Endodermal cell (in vitro differentiated cells): Measurements from ENCODE around the gene MIER2. TPM values are rescaled to one million over a fixed set of nuclear protein-coding genes. Genes with fewer than 3 reads are reported as not detected.

Experiments used
- DNase-seq: peaks from one replicate; pipeline ENCODE4 v3.0.0-alpha.2; 2017
- H3K27ac ChIP-seq: 2 replicates; pipeline ENCODE4 v1.5.1; 2013; ENCODE audit warnings: mild to moderate bottlenecking, low read depth, low read length, moderate library complexity
- H3K27me3 ChIP-seq: 2 replicates; pipeline ENCODE4 v1.6.1; 2013; ENCODE audit warnings: mild to moderate bottlenecking, low read length, moderate library complexity; ENCODE audit not compliant: insufficient read depth, control insufficient read depth, poor library complexity, severe bottlenecking
- H3K36me3 ChIP-seq: 2 replicates; pipeline ENCODE4 v1.7.0; 2013; ENCODE audit warnings: mild to moderate bottlenecking, low read length, moderate library complexity; ENCODE audit not compliant: control insufficient read depth, insufficient read depth
- H3K4me1 ChIP-seq: one replicate; pipeline ENCODE4 v1.7.0; 2013; ENCODE audit warnings: low read length; ENCODE audit not compliant: control insufficient read depth, insufficient read depth
- H3K4me3 ChIP-seq: 2 replicates; pipeline ENCODE4 v1.5.1; 2013; ENCODE audit warnings: mild to moderate bottlenecking, low read length, moderate library complexity
- H3K9ac ChIP-seq: 2 replicates; pipeline ENCODE4 v1.6.1; 2013; ENCODE audit warnings: mild to moderate bottlenecking, low read length, moderate library complexity; ENCODE audit not compliant: poor library complexity, severe bottlenecking; ENCODE audit errors: extremely low read depth
- H3K9me3 ChIP-seq: 2 replicates; pipeline ENCODE4 v1.6.1; 2013; ENCODE audit warnings: mild to moderate bottlenecking, low read length, moderate library complexity; ENCODE audit not compliant: control insufficient read depth
- H3K27ac Mint-ChIP-seq: 2 replicates; pipeline ENCODE4 v1.8.0; 2020; ENCODE audit warnings: mixed read lengths
- H3K27me3 Mint-ChIP-seq: 2 replicates; pipeline ENCODE4 v1.8.0; 2021; ENCODE audit warnings: mild to moderate bottlenecking, mixed read lengths; ENCODE audit not compliant: insufficient read depth
- H3K36me3 Mint-ChIP-seq: 2 replicates; pipeline ENCODE4 v1.8.0; 2020; ENCODE audit warnings: low read depth, mixed read lengths
- H3K4me1 Mint-ChIP-seq: 2 replicates; pipeline ENCODE4 v1.8.0; 2020; ENCODE audit warnings: mixed read lengths
- H3K4me3 Mint-ChIP-seq: 2 replicates; pipeline ENCODE4 v1.8.0; 2020; ENCODE audit warnings: mild to moderate bottlenecking, moderate library complexity, mixed read lengths
- H3K9me3 Mint-ChIP-seq: 2 replicates; pipeline ENCODE4 v1.8.0; 2020; ENCODE audit warnings: mild to moderate bottlenecking, mixed read lengths
- CTCF ChIP-seq: fragments of 200-600 bp; sonication (generic); conservative IDR thresholded peaks from 2 replicates; pipeline ENCODE4 v1.5.0; 2021; ENCODE audit warnings: antibody characterized with exemption, mild to moderate bottlenecking
- WGBS, 2 experiments: methylation state at CpG; one replicate each; pipeline versions ENCODE4 v1.1.5 to v1.1.7; 2013; ENCODE audit warnings: missing lambda C conversion rate in 2 of 2, mixed read lengths in 1 of 2; ENCODE audit not compliant: insufficient coverage in 1 of 2, insufficient read length in 1 of 2; 5-methylcytosine and 5-hydroxymethylcytosine counted together
- total RNA-seq, 2 donors: library from RNA; stranded (reverse); fragmentation: NEBNext Ultra II Directional in 1 of 2; extraction: Animal tissue kit (Norgen Biotek cat#: 25700) in 1 of 2; gene quantifications; 2 replicates in 1 of 2; 3 replicates in 1 of 2; pipeline ENCODE4 v1.2.1, GENCODE V29; 2021

Gene MIER2
- total RNA-seq, 2 donors from 2014 or later, result 50.5 to 51.3 TPM

- Mint-ChIP-seq H3K36me3 (peaks cover 3% of the 10 kb centered on the region), H3K9me3 (no peaks in the 10 kb centered on the region), H3K4me3 (no peak overlapping the region), H3K4me1 (peaks cover 34% of the 10 kb centered on the region), H3K27ac (no peak overlapping the region), H3K27me3 (peaks cover 33% of the 10 kb centered on the region)
- H3K9ac ChIP-seq, result no peak overlapping the region
- H3K36me3 ChIP-seq, result no peaks in the 10 kb centered on the region
- 89 to 100% methylated on average over 2 to 4 of the region's 4 CpGs for WGBS, 2 experiments
- DNase-seq, result peak; percentile 44
- peaks cover 9% of the 10 kb centered on the region for H3K27me3 ChIP-seq
- H3K9me3 ChIP-seq, result no peaks in the 10 kb centered on the region
- no peak for TF ChIP-seq CTCF
- H3K27ac ChIP-seq, result no peak overlapping the region
- H3K4me1 ChIP-seq, result peaks cover 7% of the 10 kb centered on the region
- H3K4me3 ChIP-seq, result no peak overlapping the region
Measured at GRCh38 chr19:292951-293350, 51.6 kb downstream of the MIER2 start.

GRCh38 chr19:292281-292884, 52.2 kb downstream of the MIER2 start:
- Mint-ChIP-seq H3K4me1 (peaks cover 35% of the 10 kb centered on the region), H3K36me3 (peaks cover 5% of the 10 kb centered on the region), H3K4me3 (no peak overlapping the region), H3K27me3 (peaks cover 33% of the 10 kb centered on the region), H3K27ac (no peak overlapping the region), H3K9me3 (no peaks in the 10 kb centered on the region)
- 93 to 96% methylated on average over 5 to 15 of the region's 15 CpGs for WGBS, 2 experiments
- H3K9me3 ChIP-seq, result no peaks in the 10 kb centered on the region
- H3K9ac ChIP-seq, result no peak overlapping the region
- H3K27ac ChIP-seq, result no peak overlapping the region
- H3K4me3 ChIP-seq, result no peak overlapping the region
- H3K27me3 ChIP-seq, result peaks cover 9% of the 10 kb centered on the region
- DNase-seq, result peak; percentile 54
- TF ChIP-seq CTCF, result no peak
- peaks cover 7% of the 10 kb centered on the region for H3K4me1 ChIP-seq
- H3K36me3 ChIP-seq, result no peaks in the 10 kb centered on the region

- TF ChIP-seq CTCF, result no peak
- peaks cover 11% of the 10 kb centered on the region for H3K36me3 Mint-ChIP-seq
- H3K4me3 ChIP-seq, result no peak overlapping the region
- H3K4me3 Mint-ChIP-seq, result no peak overlapping the region
- H3K36me3 ChIP-seq, result peaks cover 5% of the 10 kb centered on the region
- H3K4me1 Mint-ChIP-seq, result peaks cover 35% of the 10 kb centered on the region
- WGBS, 2 experiments, result 94% methylated on average over 43 to 67 of the region's 71 CpGs
- H3K27ac ChIP-seq, result no peak overlapping the region
- no peak overlapping the region for H3K9ac ChIP-seq
- H3K9me3 ChIP-seq, result no peaks in the 10 kb centered on the region
- DNase-seq, result peak; percentile 70
- peaks cover 7% of the 10 kb centered on the region for H3K4me1 ChIP-seq
- H3K27me3 ChIP-seq, result peaks cover 9% of the 10 kb centered on the region
- no peaks in the 10 kb centered on the region for H3K9me3 Mint-ChIP-seq
- no peak overlapping the region for H3K27ac Mint-ChIP-seq
- H3K27me3 Mint-ChIP-seq, result peaks cover 33% of the 10 kb centered on the region
Measured at GRCh38 chr19:291561-292280, 52.9 kb downstream of the MIER2 start.
